T-helper 17 cell (primary cell): ENCODE measurements around the gene SPAG6. TPM values are rescaled to one million over a fixed set of nuclear protein-coding genes. Genes with fewer than 3 reads are reported as not detected.

ENCODE experiments used
- ATAC-seq: fragments of 150-1000 bp; cut with Tn5 transposase; 2 replicates; pipeline ENCODE4 v1.10.0; 2021; ENCODE audit warnings: mild to moderate bottlenecking, moderate library complexity
- DNase-seq, 3 donors: peaks; one replicate each; pipeline versions ENCODE4 v3.0.0 to v3.0.0-alpha.2; 2020 to 2021
- H3K9me3 ChIP-seq: one replicate; pipeline ENCODE4 v1.7.0; 2013; ENCODE audit warnings: low read length, mild to moderate bottlenecking; ENCODE audit not compliant: control insufficient read depth, poor library complexity, severe bottlenecking
- H3K27ac Mint-ChIP-seq: one replicate; pipeline ENCODE4 v1.8.0; 2022; ENCODE audit warnings: mild to moderate bottlenecking, moderate library complexity, mixed read lengths
- H3K27me3 Mint-ChIP-seq: one replicate; pipeline ENCODE4 v1.8.0; 2022; ENCODE audit warnings: mixed read lengths
- H3K36me3 Mint-ChIP-seq: one replicate; pipeline ENCODE4 v1.8.0; 2022; ENCODE audit warnings: low read depth, mixed read lengths
- H3K4me1 Mint-ChIP-seq: one replicate; pipeline ENCODE4 v1.8.0; 2022; ENCODE audit warnings: mild to moderate bottlenecking, mixed read lengths
- H3K4me3 Mint-ChIP-seq: one replicate; pipeline ENCODE4 v1.8.0; 2022; ENCODE audit warnings: mild to moderate bottlenecking, moderate library complexity, mixed read lengths
- total RNA-seq, 4 donors: library from RNA in 2 of 4; stranded (reverse) in 2 of 4; gene quantifications; one replicate each; pipeline ENCODE4 v1.2.3 and lab custom pipeline; 2022 to 2026

The SPAG6 gene
- total RNA-seq, 2 donors from 2014 or later = not detected

GRCh38 chr10:22325272-22326144 is 19.8 kb upstream of the SPAG6 start:
- DNase-seq (peak; percentile 69 to 77 (median 71)), ATAC-seq (peak; percentile 64)
- no peaks in the 10 kb centered on the region for H3K9me3 ChIP-seq
- Mint-ChIP-seq H3K27me3 (peaks cover 4% of the 10 kb centered on the region), H3K4me1 (peaks cover 25% of the 10 kb centered on the region), H3K36me3 (no peaks in the 10 kb centered on the region), H3K27ac (peak overlapping the region; percentile 90), H3K4me3 (peak overlapping the region; percentile 91)

- no peaks in the 10 kb centered on the region for H3K9me3 ChIP-seq
- Mint-ChIP-seq H3K36me3 (no peaks in the 10 kb centered on the region), H3K4me1 (peaks cover 25% of the 10 kb centered on the region), H3K4me3 (peak overlapping the region; percentile 82), H3K27me3 (peaks cover 4% of the 10 kb centered on the region), H3K27ac (peak overlapping the region; percentile 90)
- ATAC-seq (no peak), DNase-seq (no peak)
These were observed 19.1 kb upstream of the SPAG6 start for GRCh38 chr10:22326145-22326702.

- peaks cover 27% of the 10 kb centered on the region for H3K4me1 Mint-ChIP-seq
- no peaks in the 10 kb centered on the region for H3K36me3 Mint-ChIP-seq
- no peak overlapping the region for H3K27ac Mint-ChIP-seq
- no peak overlapping the region for H3K4me3 Mint-ChIP-seq
- ATAC-seq = no peak
- no peaks in the 10 kb centered on the region for H3K27me3 Mint-ChIP-seq
- no peak for DNase-seq
- no peaks in the 10 kb centered on the region for H3K9me3 ChIP-seq
These were observed 16.1 kb upstream of the SPAG6 start for GRCh38 chr10:22329150-22329549.

- Mint-ChIP-seq H3K4me1 (peaks cover 15% of the 10 kb centered on the region), H3K27me3 (peaks cover 8% of the 10 kb centered on the region), H3K4me3 (no peak overlapping the region), H3K36me3 (no peaks in the 10 kb centered on the region), H3K27ac (peak overlapping the region; percentile 93)
- no peak for DNase-seq
- H3K9me3 ChIP-seq = no peaks in the 10 kb centered on the region
- ATAC-seq = no peak
These were observed 13.1 kb upstream of the SPAG6 start for GRCh38 chr10:22332116-22332692.

GRCh38 chr10:22333167-22333974 is 11.9 kb upstream of the SPAG6 start:
- Mint-ChIP-seq H3K27ac (peak overlapping the region; percentile 93), H3K4me1 (peaks cover 15% of the 10 kb centered on the region), H3K36me3 (no peaks in the 10 kb centered on the region), H3K27me3 (peaks cover 18% of the 10 kb centered on the region), H3K4me3 (peak overlapping the region; percentile 73)
- peak; percentile 21 for ATAC-seq
- no peak for DNase-seq
- H3K9me3 ChIP-seq = no peaks in the 10 kb centered on the region

GRCh38 chr10:22333975-22334282 is 11.4 kb upstream of the SPAG6 start:
- no peaks in the 10 kb centered on the region for H3K9me3 ChIP-seq
- H3K4me3 Mint-ChIP-seq = peak overlapping the region; percentile 73
- peaks cover 15% of the 10 kb centered on the region for H3K4me1 Mint-ChIP-seq
- peak overlapping the region; percentile 93 for H3K27ac Mint-ChIP-seq
- H3K27me3 Mint-ChIP-seq = peaks cover 23% of the 10 kb centered on the region
- no peak for ATAC-seq
- no peak for DNase-seq
- no peaks in the 10 kb centered on the region for H3K36me3 Mint-ChIP-seq

GRCh38 chr10:22334414-22335172 is 10.7 kb upstream of the SPAG6 start:
- Mint-ChIP-seq H3K36me3 (no peaks in the 10 kb centered on the region), H3K4me3 (peak overlapping the region; percentile 87), H3K4me1 (peaks cover 15% of the 10 kb centered on the region), H3K27ac (peak overlapping the region; percentile 93), H3K27me3 (peaks cover 23% of the 10 kb centered on the region)
- DNase-seq = no peak
- no peaks in the 10 kb centered on the region for H3K9me3 ChIP-seq
- ATAC-seq = no peak

- H3K27me3 Mint-ChIP-seq = peaks cover 30% of the 10 kb centered on the region
- H3K27ac Mint-ChIP-seq = peak overlapping the region; percentile 93
- no peaks in the 10 kb centered on the region for H3K9me3 ChIP-seq
- H3K36me3 Mint-ChIP-seq = no peaks in the 10 kb centered on the region
- peak; percentile 90 for ATAC-seq
- peaks cover 19% of the 10 kb centered on the region for H3K4me1 Mint-ChIP-seq
- H3K4me3 Mint-ChIP-seq = peak overlapping the region; percentile 87
- DNase-seq = peak; percentile 54 to 62 (median 61)
These were observed 9.9 kb upstream of the SPAG6 start for GRCh38 chr10:22335173-22335933.

GRCh38 chr10:22338185-22338900 is 7.0 kb upstream of the SPAG6 start:
- no peak overlapping the region for H3K4me3 Mint-ChIP-seq
- no peak for ATAC-seq
- H3K36me3 Mint-ChIP-seq = no peaks in the 10 kb centered on the region
- DNase-seq = no peak
- H3K27ac Mint-ChIP-seq = no peak overlapping the region
- peaks cover 48% of the 10 kb centered on the region for H3K27me3 Mint-ChIP-seq
- no peaks in the 10 kb centered on the region for H3K9me3 ChIP-seq
- peaks cover 15% of the 10 kb centered on the region for H3K4me1 Mint-ChIP-seq

- Mint-ChIP-seq H3K27me3 (peaks cover 54% of the 10 kb centered on the region), H3K27ac (no peak overlapping the region), H3K4me3 (no peak overlapping the region)
These were observed 6.4 kb upstream of the SPAG6 start for GRCh38 chr10:22338931-22339330.

GRCh38 chr10:22339761-22340328 is 5.5 kb upstream of the SPAG6 start:
- no peak for ATAC-seq
- H3K9me3 ChIP-seq = peaks cover 8% of the 10 kb centered on the region
- Mint-ChIP-seq H3K4me3 (peak overlapping the region; percentile 88), H3K36me3 (no peaks in the 10 kb centered on the region), H3K4me1 (peaks cover 11% of the 10 kb centered on the region), H3K27me3 (peaks cover 64% of the 10 kb centered on the region), H3K27ac (peak overlapping the region; percentile 86)
- DNase-seq = no peak

More at GRCh38 chr10:22338931-22339330, 6.4 kb upstream of the SPAG6 start:
- ATAC-seq (no peak), DNase-seq (no peak)
- peaks cover 11% of the 10 kb centered on the region for H3K4me1 Mint-ChIP-seq
- H3K9me3 ChIP-seq = peaks cover 2% of the 10 kb centered on the region
- H3K36me3 Mint-ChIP-seq = no peaks in the 10 kb centered on the region
